ENCODE results near the gene ZNF148.
"Not testable (repeated sequence)": the region's sequence is repeated elsewhere in the genome, so short reads cannot be mapped to it uniquely, and the experiment has no call there.

ZNF148 gene

GRCh38 chr3:125375950-125376679 lies 990 bp upstream of the ZNF148 start:
- DNase-seq (ENCODE audit: low read depth), result no peak

DNA sequence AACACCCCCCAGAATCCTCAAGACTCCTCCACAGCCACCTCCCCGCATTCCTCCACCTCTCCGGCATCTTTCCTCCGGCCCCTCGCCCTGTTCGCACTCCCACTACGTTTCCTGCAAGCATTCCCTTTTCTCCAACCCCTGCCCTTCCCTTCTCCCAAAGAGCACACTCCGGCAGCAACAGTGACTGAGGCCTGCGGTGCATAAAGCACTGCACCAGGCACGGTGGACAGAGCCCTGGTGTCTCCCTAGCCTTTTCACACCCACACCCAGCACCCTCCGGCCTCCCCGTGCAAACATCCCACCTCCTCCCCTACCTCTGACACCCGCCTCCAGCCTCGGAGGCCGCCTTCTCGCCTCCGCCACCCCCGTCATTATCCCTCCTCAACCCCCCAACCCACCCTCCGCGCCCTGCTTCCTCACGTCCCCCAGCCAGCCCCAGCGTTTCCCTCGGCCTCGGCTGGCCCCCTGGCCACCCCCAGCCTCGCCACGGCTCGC lies 577 bp downstream of the ZNF148 start:
- peak; percentile 27 for DNase-seq (ENCODE audit: low read depth)

DNA sequence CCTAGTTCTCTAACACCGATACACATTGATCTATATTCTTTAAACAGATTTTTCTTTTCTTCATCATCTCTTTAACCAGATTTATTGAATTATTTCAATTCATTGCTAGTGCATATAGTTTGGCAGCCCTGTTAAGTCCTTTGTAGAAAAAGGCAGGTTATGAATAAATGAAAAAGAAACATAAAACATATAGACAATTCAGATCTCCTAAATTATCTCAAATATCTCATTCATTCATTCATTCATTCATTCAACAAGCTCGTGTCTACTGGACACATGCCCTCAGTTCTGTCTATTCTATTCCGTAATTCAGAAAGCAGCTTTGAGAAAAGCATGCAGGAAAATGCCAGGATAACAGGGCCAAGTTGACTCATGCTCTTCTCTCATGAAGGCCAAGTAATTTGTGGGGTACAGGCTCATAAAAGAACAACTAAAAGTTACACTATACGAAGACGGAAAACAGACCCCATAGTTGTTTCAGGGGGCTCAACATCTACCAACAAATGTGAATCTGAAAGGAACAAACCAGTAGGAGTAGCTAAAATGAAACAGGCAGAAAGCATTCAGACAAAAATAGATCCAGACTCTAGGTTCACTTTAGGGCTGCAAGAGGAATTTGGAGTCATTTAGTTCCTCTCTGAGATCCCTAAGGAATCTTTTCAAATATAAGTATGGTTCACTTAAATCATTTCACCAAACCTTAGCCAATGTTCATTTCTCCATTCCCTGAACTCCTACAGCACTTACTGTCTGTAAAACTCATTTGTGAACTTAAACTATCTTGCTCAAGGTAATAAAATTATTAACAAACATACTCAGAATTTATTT lies 7.5 kb downstream of the ZNF148 start:
- DNase-seq (ENCODE audit: low read depth), result no peak

DNA sequence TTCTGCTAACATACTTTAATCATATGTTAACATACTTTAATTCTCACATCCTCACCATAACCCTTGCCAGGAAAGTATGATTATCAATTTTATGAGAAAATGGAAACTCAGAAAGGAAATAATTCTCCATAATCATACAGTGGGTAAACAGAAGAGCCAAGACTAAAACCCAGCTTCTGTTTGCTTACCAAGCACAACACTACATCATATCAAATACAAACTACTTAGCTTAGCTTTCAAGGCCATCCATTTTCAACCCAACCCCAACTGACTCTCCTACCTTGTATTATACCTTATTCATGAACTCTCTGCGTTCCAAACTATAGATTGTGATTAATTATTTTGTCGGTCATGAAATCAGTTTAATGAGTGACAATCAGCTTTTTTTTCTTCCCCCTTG lies 9.0 kb downstream of the ZNF148 start:
- DNase-seq (ENCODE audit: low read depth), result no peak

- DNase-seq (ENCODE audit: low read depth), result no peak
These were observed 15.4 kb downstream of the ZNF148 start for GRCh38 chr3:125359700-125360099.

GRCh38 chr3:125358923-125359322 lies 16.2 kb downstream of the ZNF148 start:
- DNase-seq (ENCODE audit: low read depth), result no peak

DNA sequence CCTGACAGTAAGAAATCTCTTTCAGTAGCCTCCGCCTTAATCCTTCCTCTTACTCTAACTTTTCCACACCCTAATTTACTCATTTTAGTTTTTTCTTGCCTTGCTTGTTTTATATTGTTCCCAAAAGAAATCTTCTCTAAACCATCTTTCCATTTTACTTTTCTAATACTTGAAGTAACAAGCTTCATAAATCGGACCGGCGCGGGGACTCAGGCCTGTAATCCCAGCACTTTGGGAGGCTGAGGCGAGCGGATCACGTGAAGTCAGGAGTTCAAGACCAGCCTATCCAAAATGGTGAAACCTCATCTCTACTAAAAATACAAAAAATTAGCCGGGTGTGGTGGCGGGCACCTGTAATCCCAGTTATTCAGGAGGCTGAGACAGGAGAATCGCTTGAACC lies 17.3 kb downstream of the ZNF148 start:
- no peak for DNase-seq (ENCODE audit: low read depth)

- DNase-seq (ENCODE audit: low read depth), result peak; percentile 16
These were observed 18.0 kb downstream of the ZNF148 start for GRCh38 chr3:125357032-125357658.

DNA sequence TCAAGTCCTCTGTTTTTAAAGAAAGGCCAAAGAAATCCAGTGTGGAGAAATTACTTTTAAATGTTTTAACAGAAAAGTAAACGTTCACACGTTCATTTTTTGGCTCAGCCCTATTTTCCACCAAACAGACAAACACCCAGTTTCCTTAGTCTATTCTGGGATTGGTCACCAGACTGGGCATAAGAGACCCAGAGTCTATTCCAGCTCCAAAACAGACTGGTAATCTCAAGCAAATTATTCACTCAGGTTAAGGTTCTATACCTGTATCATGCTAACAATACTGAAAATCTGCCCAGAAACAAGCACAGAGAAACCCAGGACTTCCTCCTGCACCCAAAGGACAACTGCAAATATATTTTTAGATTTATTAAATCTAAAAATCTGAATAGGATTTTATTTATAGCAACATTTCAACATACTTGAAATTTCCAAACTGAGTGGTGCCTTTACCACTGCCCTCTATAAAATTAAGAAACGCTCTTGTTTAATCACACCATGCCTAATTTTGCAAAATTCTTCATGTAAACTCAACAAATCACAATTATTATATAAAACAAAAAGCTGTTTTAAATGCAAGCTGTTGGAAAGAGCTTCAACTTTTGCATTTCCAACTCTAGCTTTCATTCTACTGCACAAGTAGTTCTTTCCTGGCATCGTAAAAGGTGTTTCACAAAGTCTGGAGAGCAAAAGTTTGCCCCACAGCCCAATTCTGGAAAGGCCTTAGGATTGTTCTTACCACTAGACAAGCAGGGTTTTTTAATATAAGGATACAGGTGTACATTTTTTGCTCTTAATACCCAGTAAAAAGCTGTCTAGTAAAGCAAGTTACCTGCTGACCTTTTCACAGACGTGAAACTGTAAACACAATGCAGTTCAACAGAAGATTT lies 18.7 kb downstream of the ZNF148 start:
- no peak for DNase-seq (ENCODE audit: low read depth)

GRCh38 chr3:125353659-125354058 lies 21.5 kb downstream of the ZNF148 start:
- DNase-seq (ENCODE audit: low read depth), result no peak

DNA sequence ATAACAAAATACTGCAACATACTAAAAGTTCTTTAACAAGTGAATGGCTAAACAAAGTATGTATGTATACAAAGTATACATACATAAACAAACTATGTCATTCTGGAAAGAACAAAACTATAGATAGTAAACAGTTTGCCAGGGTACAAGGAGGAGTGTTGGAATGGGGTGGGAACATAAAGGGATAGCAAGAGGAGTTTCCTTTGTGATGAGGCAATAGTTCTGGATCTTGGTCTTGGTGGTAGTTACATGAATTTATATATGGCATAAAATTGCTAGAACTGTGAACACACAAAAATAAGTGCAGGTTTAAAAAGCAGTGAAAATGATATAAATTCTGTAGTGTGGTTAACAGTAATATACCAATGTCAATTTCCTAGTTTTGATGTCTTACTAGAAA lies 22.0 kb downstream of the ZNF148 start:
- no peak for DNase-seq (ENCODE audit: low read depth)

- no peak for DNase-seq (ENCODE audit: low read depth)
These were observed 23.2 kb downstream of the ZNF148 start for GRCh38 chr3:125351814-125352456.

DNA sequence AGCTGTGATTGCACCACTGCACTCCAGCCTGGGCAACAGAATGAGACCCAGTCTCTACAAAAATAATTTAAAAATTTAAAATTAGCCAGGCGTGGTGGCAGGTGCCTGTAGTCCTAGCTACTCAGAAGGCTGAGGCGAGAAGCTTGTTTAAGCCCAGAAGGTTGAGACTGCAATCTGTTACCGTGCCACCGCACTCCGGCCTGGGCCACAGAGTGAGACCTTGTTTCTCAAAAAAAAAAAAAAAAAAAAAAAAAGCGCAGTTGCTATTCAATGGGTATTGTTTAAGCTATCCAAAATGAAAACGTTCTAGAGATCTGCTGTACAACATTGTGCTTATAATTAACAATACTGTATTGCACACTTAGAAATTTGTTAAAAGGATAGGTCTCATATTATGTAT lies 24.0 kb downstream of the ZNF148 start:
- no peak for DNase-seq (ENCODE audit: low read depth)

DNA sequence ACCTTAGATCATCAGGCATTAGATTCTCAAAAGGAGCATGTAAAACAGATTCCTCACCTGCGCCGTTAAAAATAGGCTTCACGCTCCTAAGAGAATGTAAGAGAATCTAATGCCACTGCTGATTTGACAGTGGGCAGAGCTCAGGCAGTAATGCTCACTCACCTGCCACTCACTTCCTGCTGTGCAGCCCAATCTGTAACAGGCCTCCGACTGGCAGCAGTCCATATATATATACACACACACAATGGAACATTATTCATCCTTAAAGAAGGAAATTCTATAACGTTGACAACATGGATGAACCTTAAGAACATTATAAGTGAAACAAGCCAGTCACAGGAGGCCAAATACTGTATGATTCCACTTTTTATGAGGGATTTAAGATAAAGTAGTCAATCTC lies 24.5 kb downstream of the ZNF148 start:
- DNase-seq (ENCODE audit: low read depth), result no peak

DNA sequence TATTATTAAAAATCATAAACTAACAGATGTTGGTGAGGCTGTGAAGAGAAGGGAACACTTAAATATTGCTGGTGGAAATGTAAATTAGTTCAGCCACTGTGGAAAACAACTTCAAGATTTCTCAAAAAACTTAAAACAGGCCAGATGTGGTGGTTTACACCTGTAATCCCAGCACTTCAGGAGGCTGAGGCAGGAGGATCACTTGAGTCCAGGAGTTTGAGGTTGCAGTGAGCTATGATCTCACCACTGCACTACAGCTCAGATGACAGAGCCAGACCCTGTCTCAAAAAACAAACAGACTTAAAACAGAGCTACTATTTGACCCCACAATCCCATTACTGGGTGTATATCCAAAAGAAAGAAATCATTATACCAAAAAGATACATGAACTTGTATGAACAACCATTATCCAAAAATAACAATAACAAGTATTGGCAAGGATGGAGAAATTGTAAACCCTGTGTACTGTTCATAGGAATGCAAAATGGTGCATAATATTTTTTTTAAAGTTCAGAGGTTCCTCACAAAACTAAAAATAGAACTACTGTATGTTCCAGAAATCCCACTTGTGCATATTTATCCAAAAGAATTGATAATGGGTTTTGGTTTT lies 25.5 kb downstream of the ZNF148 start:
- DNase-seq (ENCODE audit: low read depth), result no peak

GRCh38 chr3:125349055-125349454 lies 26.1 kb downstream of the ZNF148 start:
- no peak for DNase-seq (ENCODE audit: low read depth)

DNA sequence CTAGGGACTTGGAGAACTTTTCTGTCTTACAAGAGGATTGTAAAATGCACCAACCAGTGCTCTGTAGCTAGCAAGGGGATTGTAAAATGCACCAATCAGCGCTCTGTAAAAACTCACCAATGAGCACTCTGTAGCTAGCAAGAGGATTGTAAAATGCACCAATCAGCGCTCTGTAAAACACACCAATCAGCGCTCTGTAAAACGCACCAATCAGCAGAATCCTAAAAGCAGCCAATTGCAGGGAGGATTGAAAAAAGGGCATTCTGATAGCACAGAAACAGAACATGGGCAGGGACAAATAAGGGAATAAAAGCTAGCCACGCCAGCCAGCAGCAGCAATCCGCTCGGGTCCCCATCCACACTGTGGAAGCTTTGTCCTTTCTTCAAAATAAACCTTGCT lies 31.8 kb downstream of the ZNF148 start:
- not testable (repeated sequence) for DNase-seq (ENCODE audit: low read depth)

- no peak for DNase-seq (ENCODE audit: low read depth)
These were observed 35.0 kb downstream of the ZNF148 start for GRCh38 chr3:125340121-125340520.

DNA sequence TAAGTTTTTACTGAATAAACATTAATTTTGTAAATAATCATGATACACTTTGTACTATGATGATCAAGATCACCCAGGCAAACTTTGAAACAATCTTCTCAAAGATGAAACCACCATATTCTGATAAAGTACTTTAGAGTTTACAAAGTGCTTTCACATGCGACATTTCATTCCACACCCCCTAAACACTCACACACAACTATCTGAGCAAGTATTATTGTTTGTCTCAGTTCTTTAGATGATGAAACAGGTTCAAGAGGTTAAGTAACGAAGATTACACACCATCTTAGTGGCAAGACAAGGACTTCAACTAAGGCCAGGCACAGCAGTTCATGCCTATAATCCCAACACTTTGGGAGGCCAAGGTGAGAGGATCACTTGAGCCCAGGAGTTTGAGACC lies 37.6 kb downstream of the ZNF148 start:
- DNase-seq (ENCODE audit: low read depth), result no peak

DNA sequence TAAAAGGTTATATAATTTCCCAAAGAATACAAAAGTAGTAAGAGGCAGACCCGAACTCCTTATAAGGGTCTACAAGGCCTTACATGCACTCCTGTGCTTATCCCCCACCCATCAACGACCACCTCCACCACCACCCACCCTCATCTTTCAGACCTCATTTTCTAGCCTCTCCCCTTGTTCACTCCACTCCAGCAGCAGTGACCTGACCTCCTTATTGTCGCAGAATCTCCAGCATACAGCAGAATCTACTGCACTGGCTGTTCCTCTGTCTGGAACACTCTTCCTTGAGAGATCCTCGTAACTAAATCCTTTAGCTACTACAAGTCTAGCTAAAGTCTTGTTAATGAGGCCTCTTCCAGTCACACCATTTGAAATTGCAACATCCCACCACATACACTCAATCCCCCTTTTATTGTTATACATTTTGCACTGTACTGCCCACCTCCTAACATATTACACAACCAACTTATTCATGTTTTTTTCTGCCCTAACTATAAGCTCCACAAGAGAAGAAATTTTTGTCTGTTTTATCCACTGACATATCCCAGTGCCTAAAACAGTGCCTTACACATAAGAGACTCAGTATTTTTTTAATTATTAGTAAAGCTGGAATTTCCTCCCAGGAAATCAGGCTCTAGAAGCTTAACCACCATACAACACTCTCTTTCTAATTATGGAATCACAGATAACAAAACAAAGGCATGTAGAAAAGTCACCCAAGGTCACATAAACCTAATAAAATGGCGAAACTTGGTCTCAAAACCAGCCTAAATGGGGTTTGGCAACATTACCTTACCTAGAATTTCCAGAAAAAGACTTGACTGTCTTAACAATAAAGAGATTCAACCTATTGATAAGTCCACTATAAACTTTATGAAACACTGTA lies 40.2 kb downstream of the ZNF148 start:
- DNase-seq (ENCODE audit: low read depth), result no peak
